HEK293T (cell line): ENCODE data around the gene PRKRIP1.

ENCODE experiments used
- CTCF ChIA-PET: fragments of 350-600 bp; formaldehyde crosslinking; extraction: SDS; loops from one replicate; lab custom pipeline; 2021; ENCODE audit warnings: antibody characterized with exemption, inconsistent platforms; lab: Yijun Ruan, JAX
- POLR2A ChIA-PET: fragments of 350-600 bp; formaldehyde crosslinking; extraction: SDS; loops from one replicate; lab custom pipeline; 2020; ENCODE audit warnings: antibody characterized with exemption, inconsistent platforms; lab: Yijun Ruan, JAX
- DNase-seq: peaks from one replicate; pipeline ENCODE4 v3.0.0; 2012; ENCODE audit warnings: mixed read lengths; ENCODE audit errors: extremely low spot score
- ARNT ChIP-seq: fragments of 450-650 bp; IDR thresholded peaks from 2 replicates; pipeline ENCODE4 v1.6.1; 2017; ENCODE audit warnings: mild to moderate bottlenecking
- BHLHE40 ChIP-seq: fragments of 450-650 bp; IDR thresholded peaks from 2 replicates; pipeline ENCODE4 v1.6.1; 2016; ENCODE audit warnings: mild to moderate bottlenecking, moderate library complexity, borderline replicate concordance
- CTBP1 ChIP-seq: fragments of 450-650 bp; IDR thresholded peaks from 2 replicates; pipeline ENCODE4 v1.6.1; 2016; ENCODE audit warnings: borderline replicate concordance
- ELF4 ChIP-seq: fragments of 450-650 bp; IDR thresholded peaks from 2 replicates; pipeline ENCODE4 v1.6.1; 2017; ENCODE audit warnings: antibody characterized with exemption
- FOXA1 ChIP-seq: fragments of 450-650 bp; IDR thresholded peaks from 2 replicates; pipeline ENCODE4 v1.6.1; 2016; ENCODE audit warnings: mild to moderate bottlenecking
- FOXK2 ChIP-seq: fragments of 450-650 bp; IDR thresholded peaks from 2 replicates; pipeline ENCODE4 v1.6.1; 2016; ENCODE audit warnings: mild to moderate bottlenecking
- FOXM1 ChIP-seq: fragments of 450-650 bp; IDR thresholded peaks from 2 replicates; pipeline ENCODE4 v1.6.1; 2017; ENCODE audit warnings: mild to moderate bottlenecking, borderline replicate concordance
- HDGF ChIP-seq: fragments of 450-650 bp; IDR thresholded peaks from 2 replicates; pipeline ENCODE4 v1.6.1; 2017; ENCODE audit warnings: antibody characterized with exemption, borderline replicate concordance
- L3MBTL2 ChIP-seq: fragments of 450-650 bp; conservative IDR thresholded peaks from 2 replicates; pipeline ENCODE4 v1.6.1; 2016; ENCODE audit warnings: mild to moderate bottlenecking
- LEF1 ChIP-seq: fragments of 450-650 bp; IDR thresholded peaks from 2 replicates; pipeline ENCODE4 v1.6.1; 2017; ENCODE audit warnings: mild to moderate bottlenecking, borderline replicate concordance
- NFRKB ChIP-seq: fragments of 450-650 bp; IDR thresholded peaks from 2 replicates; pipeline ENCODE4 v1.6.1; 2016; ENCODE audit warnings: mild to moderate bottlenecking, moderate library complexity
- PKNOX1 ChIP-seq: fragments of 450-650 bp; IDR thresholded peaks from 2 replicates; pipeline ENCODE4 v1.6.1; 2016
- SP1 ChIP-seq: fragments of 450-650 bp; IDR thresholded peaks from 2 replicates; pipeline ENCODE4 v1.6.1; 2017
- SUZ12 ChIP-seq: fragments of 450-650 bp; IDR thresholded peaks from 2 replicates; pipeline ENCODE4 v1.6.1; 2016; ENCODE audit warnings: mild to moderate bottlenecking
- TARDBP ChIP-seq: fragments of 450-650 bp; IDR thresholded peaks from 2 replicates; pipeline ENCODE4 v1.6.1; 2016
- ZNF384 ChIP-seq: fragments of 450-650 bp; IDR thresholded peaks from 2 replicates; pipeline ENCODE4 v1.6.1; 2016

The PRKRIP1 gene

DNA sequence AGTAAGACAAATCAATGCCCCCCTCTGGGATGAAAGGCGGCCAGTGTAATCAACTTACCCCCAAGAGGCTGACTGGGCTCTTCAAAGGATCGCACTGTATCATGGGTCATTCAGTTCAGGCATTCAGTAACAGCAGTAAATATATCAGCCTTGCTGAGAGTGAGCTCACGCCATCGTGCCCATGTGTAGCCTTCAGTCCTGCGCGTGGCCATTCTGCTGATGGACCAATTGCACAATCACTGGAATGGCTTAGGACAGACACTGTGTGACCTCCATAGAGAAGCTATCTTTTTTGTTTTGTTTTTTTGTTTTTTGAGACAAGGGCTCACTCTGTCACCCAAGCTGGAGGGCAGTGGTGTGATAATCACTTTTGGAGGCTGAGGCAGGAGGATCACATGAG, 9.1 kb upstream of the PRKRIP1 start:
- CTCF ChIA-PET: no interaction called here
- POLR2A ChIA-PET: no interaction called here
- TF ChIP-seq TARDBP: no peak
- TF ChIP-seq SUZ12: no peak
- no peak for TF ChIP-seq PKNOX1
- no peak for TF ChIP-seq FOXA1
- TF ChIP-seq ZNF384: no peak
- TF ChIP-seq SP1: no peak
- no peak for TF ChIP-seq FOXK2
- no peak for TF ChIP-seq BHLHE40
- TF ChIP-seq ELF4: no peak
- DNase-seq: no peak

DNA sequence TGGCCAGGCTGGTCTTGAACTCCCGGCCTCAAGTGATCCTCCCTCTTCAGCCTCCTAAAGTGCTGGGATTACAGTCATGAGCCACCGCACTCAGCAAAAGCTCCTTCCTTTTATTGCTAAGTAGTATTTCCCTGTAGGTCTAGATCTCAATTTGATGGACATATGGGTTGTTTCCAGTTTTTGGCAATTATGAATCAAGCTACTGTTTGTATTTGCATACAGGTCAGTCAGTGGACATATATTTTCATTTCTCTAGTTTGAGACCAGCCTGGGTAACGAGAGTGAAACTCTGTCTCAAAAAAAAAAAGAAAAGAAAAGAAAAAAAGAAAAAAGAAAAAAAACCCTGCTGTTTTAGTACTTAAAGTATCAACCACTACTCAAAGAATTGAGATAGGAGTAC, 6.4 kb upstream of the PRKRIP1 start:
- DNase-seq: no peak
- ChIA-PET POLR2A (interaction anchor here (1.0 kb wide), 1 partner anchor 103 kb away, joined by 3 read pairs; the partner anchor contains the start of gene SH2B2), CTCF (interaction anchor here (0.6 to 1.1 kb wide), 4 partner anchors 9 to 122 kb away, joined by 3 to 8 read pairs (median 3); no protein-coding TSS in a partner anchor)
- no peak for TF ChIP-seq LEF1
- TF ChIP-seq L3MBTL2: no peak
- no peak for TF ChIP-seq HDGF
- TF ChIP-seq FOXA1: no peak
- TF ChIP-seq FOXM1: no peak
- no peak for TF ChIP-seq NFRKB

- peak; percentile 79 for DNase-seq
- ChIA-PET POLR2A (no interaction called here), CTCF (interaction anchor here (0.7 to 3.1 kb wide), 3 partner anchors 112 to 784 kb away, joined by 3 to 10 read pairs (median 6); no protein-coding TSS in a partner anchor)
- TF ChIP-seq FOXK2: no peak
- TF ChIP-seq HDGF: 0 out of 2 replicates have a peak, but pooled peaks have one; percentile 20
These were observed 5.3 kb upstream of the PRKRIP1 start for GRCh38 chr7:102390697-102391484.

DNA sequence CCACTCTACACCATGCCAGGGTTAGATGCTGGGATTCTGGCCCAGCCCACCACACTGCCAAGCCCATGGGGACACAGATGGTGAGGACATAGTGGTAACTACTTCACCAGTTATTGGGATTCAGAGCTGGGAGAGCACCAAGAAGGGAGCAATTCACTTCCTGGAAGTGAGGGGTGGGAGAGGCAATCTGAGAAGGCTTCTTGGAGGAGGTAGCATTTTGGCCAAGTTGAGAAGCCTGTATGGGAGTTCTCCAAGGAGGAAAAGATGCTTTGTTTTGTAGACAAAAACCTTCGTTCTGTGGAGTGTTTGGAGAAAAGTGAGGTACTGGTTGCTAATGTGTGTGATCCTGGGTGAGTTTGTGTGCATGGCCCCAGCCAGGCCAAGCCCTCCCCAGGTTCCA, 3.8 kb upstream of the PRKRIP1 start:
- DNase-seq: no peak
- CTCF ChIA-PET: interaction anchor here (1.4 to 3.1 kb wide), 2 partner anchors 113 to 115 kb away, joined by 3 to 10 read pairs; no protein-coding TSS in a partner anchor
- TF ChIP-seq TARDBP: no peak
- TF ChIP-seq FOXK2: no peak
- no peak for TF ChIP-seq CTBP1
- TF ChIP-seq LEF1: no peak
- no peak for TF ChIP-seq ELF4
- TF ChIP-seq ARNT: no peak
- TF ChIP-seq BHLHE40: no peak
- no peak for TF ChIP-seq NFRKB
- POLR2A ChIA-PET: interaction anchor here (0.6 kb wide), 1 partner anchor 344 kb away, joined by 3 read pairs; no protein-coding TSS in a partner anchor

DNA sequence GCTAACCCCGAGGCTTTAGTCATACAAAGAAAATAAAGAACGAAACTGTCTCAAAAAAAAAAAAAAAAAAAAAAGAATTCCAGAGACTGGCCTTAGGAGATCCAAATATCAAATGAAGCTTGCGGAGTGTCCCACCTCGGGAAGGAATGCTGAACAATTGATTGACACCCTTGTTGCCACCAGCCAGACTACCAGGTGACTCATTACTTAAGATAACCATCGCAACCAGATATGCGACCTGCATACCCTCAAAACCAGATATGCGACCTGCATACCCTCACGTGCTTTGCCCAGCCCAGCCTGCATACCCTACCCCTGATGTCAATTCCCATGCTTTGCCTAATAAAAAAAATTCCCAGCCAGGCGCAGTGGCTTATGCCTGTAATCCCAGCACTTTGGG, 2.7 kb upstream of the PRKRIP1 start:
- ChIA-PET POLR2A (interaction anchor here (0.5 kb wide), 1 partner anchor 160 kb away, joined by 3 read pairs; no protein-coding TSS in a partner anchor), CTCF (interaction anchor here (3.1 kb wide), 1 partner anchor 114 kb away, joined by 10 read pairs; no protein-coding TSS in a partner anchor)
- TF ChIP-seq SP1 (no peak), PKNOX1 (0 out of 2 replicates have a peak, but pooled peaks have one; percentile 2)
- no peak for DNase-seq

- ChIA-PET CTCF (interaction anchor here (0.7 to 1.6 kb wide), 4 partner anchors 9 to 18 kb away, joined by 3 to 4 read pairs (median 3); no protein-coding TSS in a partner anchor), POLR2A (interaction anchor here (1.0 to 1.5 kb wide), 4 partner anchors 32 to 105 kb away, joined by 3 to 4 read pairs (median 4); partner anchors contain the start of genes ALKBH4 and LRWD1)
- no peak for TF ChIP-seq ARNT
- no peak for DNase-seq
These were observed 631 bp upstream of the PRKRIP1 start for GRCh38 chr7:102395592-102395872.

GRCh38 chr7:102396710-102397019, 502 bp downstream of the PRKRIP1 start:
- ChIA-PET CTCF (interaction anchor here (1.6 kb wide), 1 partner anchor 16 kb away, joined by 4 read pairs; no protein-coding TSS in a partner anchor), POLR2A (interaction anchor here (0.7 to 1.2 kb wide), 2 partner anchors 16 to 113 kb away, joined by 3 to 4 read pairs; no protein-coding TSS in a partner anchor)

DNA sequence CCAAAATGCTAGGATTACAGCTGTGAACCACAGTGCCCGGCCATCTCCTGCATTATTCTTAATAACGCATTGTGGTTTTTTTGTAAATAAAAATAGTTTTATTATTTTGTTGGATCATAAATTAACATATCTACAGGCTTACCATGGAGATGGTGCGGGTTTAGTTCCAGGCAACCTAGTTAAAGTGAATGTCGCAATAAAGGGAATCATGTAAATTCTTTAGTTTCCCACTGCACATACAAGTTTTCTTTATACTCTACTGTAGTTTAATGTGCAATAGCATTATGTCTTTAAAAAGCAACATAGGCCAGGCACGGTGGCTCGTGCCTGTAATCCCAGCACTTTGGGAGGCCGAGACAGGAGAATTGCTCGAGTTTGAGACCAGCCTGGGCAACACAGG, 2.4 kb downstream of the PRKRIP1 start:
- no peak for DNase-seq
- ChIA-PET CTCF (no interaction called here), POLR2A (no interaction called here)
- no peak for TF ChIP-seq ARNT

More at GRCh38 chr7:102396710-102397019, 502 bp downstream of the PRKRIP1 start:
- no peak for TF ChIP-seq FOXM1
- no peak for TF ChIP-seq LEF1
- TF ChIP-seq L3MBTL2: no peak
- TF ChIP-seq ZNF384: no peak
- no peak for TF ChIP-seq ELF4
- no peak for TF ChIP-seq TARDBP
- no peak for TF ChIP-seq FOXA1
- TF ChIP-seq SP1: no peak
- DNase-seq: no peak
